HG03175 (cell line): ENCODE results near the gene PRKCH.

ENCODE experiments used
- ATAC-seq: cut with Tn5 transposase; IDR thresholded peaks from one replicate; pipeline ENCODE4 v1.9.1; 2021; ENCODE audit warnings: mild to moderate bottlenecking, moderate library complexity; ENCODE audit not compliant: unreplicated experiment

The PRKCH gene

GRCh38 chr14:61505815-61506809 is 184.7 kb downstream of the PRKCH start:
- ATAC-seq: no peak

DNA sequence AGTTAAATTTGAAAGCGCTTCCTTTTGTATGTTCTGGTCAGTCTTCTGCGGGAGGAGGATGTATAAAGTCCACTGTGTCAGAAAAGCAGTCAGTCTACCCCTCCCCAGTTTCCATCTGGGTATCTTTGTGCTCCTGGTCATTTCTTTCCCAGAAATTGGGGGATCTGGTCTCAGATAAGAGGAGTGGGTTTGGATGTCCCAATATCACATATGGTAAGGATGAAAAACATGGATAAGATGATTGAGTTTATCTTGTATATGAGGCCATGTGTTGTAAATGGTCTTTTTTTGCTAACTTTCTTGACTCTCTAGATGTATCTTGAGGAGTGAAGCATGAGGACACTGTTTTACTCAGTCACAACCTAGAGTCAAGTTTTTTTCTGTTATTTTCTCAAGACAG is 187.1 kb downstream of the PRKCH start:
- no peak for ATAC-seq

GRCh38 chr14:61510736-61511557 is 189.6 kb downstream of the PRKCH start:
- no peak for ATAC-seq

GRCh38 chr14:61511558-61511948 is 190.2 kb downstream of the PRKCH start:
- no peak for ATAC-seq

DNA sequence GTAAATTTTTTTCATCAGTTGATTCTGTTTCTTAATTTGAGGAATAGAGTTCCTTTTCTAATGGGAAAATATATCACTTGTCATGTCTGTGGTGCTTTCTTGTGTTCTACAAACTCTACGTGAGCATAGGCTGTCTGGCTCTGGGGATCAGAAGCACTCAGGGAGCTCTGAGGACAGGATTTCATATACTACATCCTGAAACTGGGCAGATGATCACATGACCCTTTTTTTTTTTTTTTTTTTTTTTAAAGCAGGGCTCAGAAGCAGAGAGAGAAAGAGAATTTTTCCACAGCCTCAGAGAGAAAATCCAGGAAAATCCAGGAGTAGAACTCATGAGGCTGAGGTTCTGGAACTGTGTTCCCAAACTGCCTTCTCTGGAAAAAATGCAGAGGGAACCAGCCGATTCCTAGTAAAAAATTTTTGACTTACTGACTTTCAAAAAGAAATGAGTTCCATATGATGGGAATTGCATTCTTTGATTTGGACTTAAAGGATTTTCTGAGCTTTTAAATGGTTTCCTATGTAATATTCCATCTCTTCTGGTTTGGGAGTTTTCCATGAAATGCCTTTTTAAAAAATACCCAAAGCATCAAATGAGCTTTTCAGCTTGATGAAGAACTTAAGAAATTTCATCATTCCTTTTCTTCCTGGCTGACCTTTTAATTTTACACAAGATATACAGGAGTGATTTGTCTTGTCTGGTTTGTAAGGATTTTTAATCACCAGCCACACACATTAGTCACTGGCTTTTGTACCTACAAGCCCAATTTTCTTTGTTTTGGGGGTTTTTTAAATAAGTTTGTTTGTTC is 190.9 kb downstream of the PRKCH start:
- ATAC-seq: no peak

DNA sequence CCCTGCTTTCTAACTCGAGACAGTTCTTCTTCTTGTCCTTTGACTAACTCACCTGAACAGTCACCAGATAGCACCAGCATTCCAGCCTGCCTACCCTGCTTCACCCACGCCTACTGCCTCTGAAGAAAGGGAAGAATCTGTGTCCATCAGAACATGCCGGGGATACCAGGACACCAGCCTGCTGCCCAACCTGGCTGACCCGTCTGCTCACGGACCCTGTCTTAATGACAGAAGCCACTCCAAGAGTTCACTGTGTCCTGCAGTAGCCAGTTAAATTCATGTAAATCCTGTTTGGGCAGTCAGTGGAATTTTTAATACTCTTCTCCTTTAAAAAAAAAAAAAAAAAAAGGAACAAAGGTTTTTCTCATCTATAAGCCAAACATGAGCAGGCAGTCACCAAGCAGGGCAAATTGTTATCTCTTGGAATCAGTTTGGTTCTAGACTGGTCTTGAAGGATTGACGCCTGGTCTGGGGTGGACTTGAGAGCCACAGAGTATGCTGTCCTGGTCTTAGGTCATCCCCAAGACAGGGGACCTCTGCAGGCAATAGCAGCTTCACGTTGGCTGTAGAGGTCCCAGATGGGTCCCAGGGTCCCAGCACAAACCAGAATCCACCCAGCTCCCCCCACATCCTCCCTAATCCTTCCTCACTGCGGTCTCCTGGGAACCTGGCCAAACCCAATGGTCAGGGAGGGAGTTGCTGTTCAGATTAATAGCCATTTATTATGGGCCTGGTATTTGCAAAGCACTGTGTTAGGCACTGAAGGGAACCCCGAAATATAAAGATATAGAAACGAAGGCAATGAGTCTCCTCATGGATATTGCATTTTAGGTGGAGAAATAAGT is 192.8 kb downstream of the PRKCH start:
- no peak for ATAC-seq

DNA sequence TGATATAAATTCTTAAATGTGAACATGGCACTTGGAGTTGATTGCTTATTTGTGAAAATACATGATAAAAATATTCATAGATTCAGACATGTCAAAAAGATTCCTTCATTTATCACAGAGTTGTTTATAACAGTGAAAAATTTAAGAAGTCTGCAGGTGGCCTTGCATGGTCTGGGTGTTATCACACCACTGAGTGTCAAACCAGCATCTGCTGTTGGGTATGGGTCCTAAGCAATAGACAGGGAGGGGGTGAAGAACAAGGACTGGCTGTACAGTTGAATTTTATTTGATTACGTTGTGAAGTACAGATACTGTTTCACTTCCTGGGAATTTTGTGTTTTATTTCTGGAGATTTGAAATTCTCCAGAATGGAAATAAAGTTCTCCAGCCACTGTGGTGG is 193.5 kb downstream of the PRKCH start:
- no peak for ATAC-seq

- ATAC-seq: no peak
These were observed 194.2 kb downstream of the PRKCH start for GRCh38 chr14:61515436-61516117.

GRCh38 chr14:61516118-61516743 is 194.9 kb downstream of the PRKCH start:
- ATAC-seq: no peak

DNA sequence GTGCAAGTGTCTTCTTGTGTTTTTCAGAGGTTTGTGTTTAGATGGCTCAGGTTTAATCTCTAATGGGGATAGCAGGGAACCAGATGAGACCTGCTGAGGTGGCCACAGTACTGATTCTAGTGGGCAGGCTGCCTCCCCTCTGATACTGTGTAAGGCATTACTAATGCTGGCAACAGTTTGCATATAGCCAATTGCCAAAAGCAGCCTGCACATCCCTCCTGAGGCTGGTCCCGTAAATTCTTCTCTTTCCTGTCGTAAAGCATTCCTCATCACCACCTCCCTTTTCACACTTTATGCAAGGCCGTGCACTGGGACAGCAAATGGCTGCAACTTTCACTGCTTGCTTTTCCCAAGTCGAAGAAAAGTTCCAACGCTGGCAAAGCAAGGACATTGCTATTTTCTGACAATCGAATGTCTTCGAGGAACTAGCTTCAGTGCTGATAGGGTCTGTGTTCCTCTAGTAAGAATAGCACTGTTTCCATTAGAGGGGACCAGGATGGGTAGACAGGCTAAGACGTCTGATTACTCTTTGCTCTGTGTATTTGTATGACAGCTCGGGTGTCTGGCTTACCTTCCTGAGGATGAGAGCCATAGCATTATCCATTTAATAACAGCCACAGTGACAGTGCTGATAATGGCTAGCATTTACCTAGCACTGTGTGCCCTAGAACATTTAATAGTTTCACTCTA is 195.7 kb downstream of the PRKCH start:
- ATAC-seq: no peak

- ATAC-seq: no peak
These were observed 196.6 kb downstream of the PRKCH start for GRCh38 chr14:61517911-61518384.

- no peak for ATAC-seq
These were observed 197.0 kb downstream of the PRKCH start for GRCh38 chr14:61518403-61518802.

DNA sequence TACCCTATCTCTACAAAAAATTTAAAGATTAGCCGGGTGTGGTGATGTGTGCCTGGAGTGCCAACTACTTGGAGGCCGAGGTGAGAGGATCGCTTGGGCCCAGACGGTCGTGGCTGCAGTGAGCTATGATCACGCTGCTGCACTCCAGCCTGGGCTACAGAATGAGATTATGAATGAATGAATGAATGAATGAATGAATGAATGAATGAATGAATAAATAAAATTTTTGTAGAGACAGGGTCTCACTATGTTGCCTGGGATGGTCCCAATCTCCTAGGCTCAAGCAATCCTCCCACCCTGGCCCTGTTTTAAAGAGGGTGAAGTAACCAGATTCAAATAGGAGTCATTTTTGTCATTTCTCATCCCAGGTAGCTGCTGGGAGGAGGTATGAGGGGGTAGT is 197.7 kb downstream of the PRKCH start:
- ATAC-seq: no peak

- no peak for ATAC-seq
These were observed 198.4 kb downstream of the PRKCH start for GRCh38 chr14:61519735-61520134.

DNA sequence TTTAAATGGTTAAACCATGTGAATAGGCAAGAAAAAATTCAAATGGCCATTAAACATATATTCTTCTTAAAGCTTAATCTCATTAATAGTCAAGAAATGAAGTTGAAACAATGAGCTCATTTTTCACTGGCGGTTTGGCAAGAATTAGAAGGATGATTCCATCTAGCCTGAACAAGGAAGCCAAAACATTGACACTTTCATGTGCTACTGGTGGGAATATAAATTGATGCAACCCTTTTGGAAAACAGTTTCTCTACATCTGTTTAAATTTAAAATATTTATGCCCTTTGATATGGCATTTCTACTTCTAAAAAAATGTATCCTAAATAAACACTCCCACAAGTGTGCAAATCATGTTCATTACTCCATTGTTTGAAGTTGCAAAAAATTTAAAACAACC is 199.2 kb downstream of the PRKCH start:
- ATAC-seq: no peak

DNA sequence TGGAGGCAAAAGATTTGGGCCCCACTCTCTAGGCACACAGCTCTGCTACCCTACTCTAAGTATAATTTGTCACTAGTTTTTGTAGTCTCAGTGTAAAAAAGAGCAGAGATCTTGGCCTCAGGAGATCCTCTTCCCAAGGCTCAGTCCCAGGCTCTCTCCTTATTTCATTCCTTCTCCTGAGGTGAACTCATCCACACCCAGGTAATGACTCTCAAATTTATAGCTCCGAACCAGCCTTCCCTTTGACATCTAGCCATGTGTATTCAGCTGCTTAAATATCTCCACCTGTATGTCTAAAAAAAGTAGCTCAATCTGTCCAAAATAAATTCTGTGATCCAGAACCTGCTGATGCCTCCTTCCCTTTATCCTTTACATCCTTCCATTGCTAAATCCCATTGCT is 200.4 kb downstream of the PRKCH start:
- ATAC-seq: no peak

GRCh38 chr14:61523751-61524150 is 202.4 kb downstream of the PRKCH start:
- ATAC-seq: no peak

DNA sequence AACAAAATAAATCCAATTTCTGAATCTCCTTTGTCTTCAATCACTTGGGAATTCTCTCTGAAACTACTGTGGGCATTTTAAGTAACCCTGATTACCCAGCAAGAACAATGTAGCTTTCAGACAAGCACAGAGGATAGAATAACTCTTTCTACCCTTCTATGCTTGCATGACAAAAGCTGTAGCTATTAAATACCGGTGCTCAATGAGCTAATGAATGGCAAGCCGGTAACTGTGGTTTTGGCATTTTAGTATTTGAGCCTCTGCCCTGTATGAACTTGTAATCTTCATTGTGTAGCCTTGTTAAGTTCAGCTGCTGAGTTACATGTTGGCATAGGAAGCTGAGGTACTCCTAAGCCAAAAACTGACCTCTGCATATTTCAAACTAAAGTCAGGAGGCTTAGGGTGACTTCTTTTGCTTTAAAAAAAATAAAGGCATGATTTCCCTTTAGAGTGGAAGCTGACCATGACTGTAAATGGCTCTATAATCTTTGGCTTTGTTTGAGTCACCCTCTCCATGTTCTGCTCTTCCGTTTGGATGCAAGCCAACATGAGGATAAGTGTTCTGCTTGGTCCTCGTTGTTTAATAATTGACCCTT is 202.9 kb downstream of the PRKCH start:
- no peak for ATAC-seq
